ENCODE data around the gene SUSD1.

DNA sequence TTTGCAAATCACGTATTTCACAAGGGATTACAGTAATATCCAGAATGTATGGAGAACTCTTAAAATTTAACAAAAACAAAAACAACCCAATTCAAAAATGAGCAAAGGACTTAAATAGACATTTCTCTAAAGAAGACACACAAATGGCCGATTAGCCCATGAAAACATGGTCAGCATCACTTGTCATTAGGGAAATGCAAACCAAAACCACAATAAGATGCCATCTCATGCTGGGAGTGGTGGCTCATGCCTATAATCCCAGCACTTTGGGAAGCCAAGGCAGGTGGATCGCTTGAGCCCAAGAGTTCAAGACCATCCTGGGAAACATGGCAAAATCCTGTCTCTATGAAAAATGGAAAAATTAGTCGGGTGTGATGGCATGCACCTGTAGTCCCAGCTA, 120.2 kb downstream of the SUSD1 start:
- TF ChIP-seq REST (IDR thresholded peaks at IDR 0.05; ENCODE audit: insufficient read depth in 1 of 2, low read depth in 2 of 2, low read length in 2 of 2), result no peak
- TF ChIP-seq SIN3A (IDR thresholded peaks at IDR 0.05; ENCODE audit: borderline replicate concordance, insufficient read depth, low read length), result no peak

All from PFSK-1 (cell line).